ENCODE data around the gene XRCC6.

GRCh38 chr22:41695211-41695610 lies 74.1 kb downstream of the XRCC6 start:
- no peak for TF ChIP-seq POLR2A (IDR thresholded peaks at IDR 0.05; ENCODE audit: low read depth, low read length)
- TF ChIP-seq TAF1 (IDR thresholded peaks at IDR 0.05; ENCODE audit: borderline replicate concordance, low read depth, low read length), result no peak
- TF ChIP-seq POLR2AphosphoS5 (IDR thresholded peaks at IDR 0.05; ENCODE audit: low read depth, low read length), result no peak

All from GM12892 (cell line).